Adrenal gland (tissue), 12 donors: ENCODE measurements around the gene GTPBP3. TPM values are rescaled to one million over a fixed set of nuclear protein-coding genes. Genes with fewer than 3 reads are reported as not detected.

Experiments used
- DNase-seq, 7 donors: peaks; one replicate each; pipeline ENCODE4 v3.0.0-alpha.2; 2019 to 2020
- H3K27ac ChIP-seq, 5 donors: fragments of 200-600 bp; sonication (generic) in 4 of 5; 1 replicate in 3 of 5; 2 replicates in 2 of 5; pipeline versions ENCODE4 v1.5.1 to v1.8.0; 2016 to 2020; ENCODE audit warnings: mild to moderate bottlenecking in 1 of 5
- H3K27me3 ChIP-seq: fragments of 200-600 bp; 2 replicates; pipeline ENCODE4 v1.8.0; 2021
- H3K36me3 ChIP-seq, 2 donors: fragments of 200-600 bp; replicated peaks in 1 of 2; 1 replicate in 1 of 2; 2 replicates in 1 of 2; pipeline versions ENCODE4 v1.5.1 to v1.8.0; 2018 to 2022
- H3K4me1 ChIP-seq, 2 donors: fragments of 200-600 bp; replicated peaks in 1 of 2; 1 replicate in 1 of 2; 2 replicates in 1 of 2; pipeline versions ENCODE4 v1.5.1 to v1.8.0; 2018 to 2021
- H3K4me3 ChIP-seq, 4 donors: fragments of 200-600 bp; sonication (generic) in 3 of 4; one replicate each; pipeline ENCODE4 v1.5.1; 2016 to 2018
- H3K9me3 ChIP-seq, 3 donors: fragments of 200-600 bp; sonication (generic) in 1 of 3; replicated peaks in 1 of 3; 1 replicate in 2 of 3; 2 replicates in 1 of 3; pipeline versions ENCODE4 v1.5.1 to v1.8.0; 2016 to 2021
- CTCF ChIP-seq, 6 experiments: fragments of 450-650 bp in 4 of 6; fragments of 200-600 bp in 2 of 6; sonication (generic) in 1 of 6; IDR thresholded peaks; 1 replicate in 5 of 6; 2 replicates in 1 of 6; pipeline versions ENCODE4 v1.5.1 to v1.8.0; 2016 to 2021; ENCODE audit warnings: antibody characterized with exemption in 6 of 6, mild to moderate bottlenecking in 2 of 6, moderate library complexity in 1 of 6
- POLR2A ChIP-seq, 2 donors: fragments of 450-650 bp; IDR thresholded peaks; one replicate each; pipeline ENCODE4 v1.6.1; 2017; ENCODE audit warnings: antibody characterized with exemption in 2 of 2, mild to moderate bottlenecking in 2 of 2, moderate library complexity in 1 of 2
- WGBS, 4 donors: extraction: QIAGEN DNeasy Blood & Tissue Kit in 2 of 4; methylation state at CpG; one replicate each; pipeline versions ENCODE4 v1.1.5 to v1.1.7; 2013 to 2017; 5-methylcytosine and 5-hydroxymethylcytosine counted together
- intact Hi-C, 2 donors: fragments of 100-400 bp; cut with DNase I; formaldehyde crosslinking; loops; one replicate each; pipeline versions ENCODE4 v1.14.1 to v1.15.0; 2022 to 2023
- polyA plus RNA-seq, 3 donors: library from polyadenylated mRNA; stranded (reverse); fragments of 200-250 nt in 2 of 3; fragments of 350-450 nt in 1 of 3; fragmentation: Illumina TruSeq in 1 of 3; extraction: RNeasy Lipid Tissue Mini Kit (QIAGEN cat#74804) in 1 of 3; gene quantifications; one replicate each; pipeline ENCODE4 v1.2.3, GENCODE V29; 2013 to 2014
- total RNA-seq, 9 donors: library from RNA; depleted of rRNA in 4 of 9; stranded (reverse); fragments of >200 nt in 4 of 9; fragments of 120-200 nt in 1 of 9; fragmentation: NEBNext Ultra II Directional in 1 of 9; extraction: Animal tissue kit (Norgen Biotek cat#: 25700) in 1 of 9; gene quantifications; one replicate each; pipeline versions ENCODE4 v1.1.0 to v1.2.4, GENCODE V29; 2013 to 2023
- donor health status: healthy with polysubstance abuse.
- donor health status: Bipolar disorder and iron deficiency.
- donor health status: DM: yes; HTN: yes; CAD: no.
- donor health status: DM: no; HTN: no; CAD: no.
- donor health status: DM: no; HTN: no; CAD: no.
- donor health status: DM: yes; HTN: yes; CAD: no.

GTPBP3 gene
- total and polyA plus RNA-seq, 12 donors = 5.5 to 50.4 (median 23.8) TPM

- H3K9me3 ChIP-seq = no peaks in the 10 kb centered on the region
- 76 to 87% (median 82%) methylated on average over 11 of the region's 11 CpGs for WGBS, 4 donors
- no peak overlapping the region for H3K4me3 ChIP-seq
- H3K27ac ChIP-seq = peak overlapping the region in 1 of 5 donors; percentile 8
- intact Hi-C loops = no loop called here
- TF ChIP-seq POLR2A (IDR thresholded peaks at IDR 0.05) = no peak
- no peak for TF ChIP-seq CTCF (IDR thresholded peaks at IDR 0.05)
- H3K36me3 ChIP-seq = no peaks in the 10 kb centered on the region
- H3K27me3 ChIP-seq = no peaks in the 10 kb centered on the region
- peaks cover 4 to 30% of the 10 kb centered on the region in 2 donors for H3K4me1 ChIP-seq
- DNase-seq = no peak
These were observed 10.8 kb upstream of the GTPBP3 start for GRCh38 chr19:17326595-17326966.

- Histone ChIP-seq H3K27me3 (no peaks in the 10 kb centered on the region), H3K4me1 (peaks cover 4 to 29% of the 10 kb centered on the region in 2 donors), H3K36me3 (no peaks in the 10 kb centered on the region), H3K9me3 (no peaks in the 10 kb centered on the region), H3K4me3 (no peak overlapping the region), H3K27ac (peak overlapping the region in 2 of 5 donors; percentile 78 to 79)
- intact Hi-C loops = no loop called here
- TF ChIP-seq CTCF (IDR thresholded peaks at IDR 0.05) (no peak), POLR2A (IDR thresholded peaks at IDR 0.05) (no peak)
- WGBS, 4 donors = 82 to 85% (median 83%) methylated on average over 17 to 27 of the region's 27 CpGs
- DNase-seq = no peak
These were observed 10.2 kb upstream of the GTPBP3 start for GRCh38 chr19:17327068-17327653.

GRCh38 chr19:17327654-17328516 lies 9.5 kb upstream of the GTPBP3 start:
- 17 to 48% (median 24%) methylated on average over 26 to 64 of the region's 64 CpGs for WGBS, 4 donors
- Histone ChIP-seq H3K4me1 (peaks cover 4 to 22% of the 10 kb centered on the region in 2 donors), H3K36me3 (no peaks in the 10 kb centered on the region)

More at GRCh38 chr19:17327654-17328516, 9.5 kb upstream of the GTPBP3 start:
- Histone ChIP-seq H3K27ac (peak overlapping the region; percentile 30 to 79 (median 56)), H3K4me3 (peak overlapping the region in 1 of 4 donors; percentile 38), H3K27me3 (no peaks in the 10 kb centered on the region), H3K9me3 (no peaks in the 10 kb centered on the region)
- peak; percentile 84 to 94 (median 92) for DNase-seq
- intact Hi-C loops = no loop called here
- TF ChIP-seq CTCF (IDR thresholded peaks at IDR 0.05) (peak; percentile 23 to 67 (median 58)), POLR2A (IDR thresholded peaks at IDR 0.05) (no peak)
